Measurements from ENCODE around the gene CEP68. TPM values are rescaled to one million over a fixed set of nuclear protein-coding genes. Genes with fewer than 3 reads are reported as not detected.

The CEP68 gene
- total and polyA plus RNA-seq, 11 donors = 6.5 to 26.8 (median 16.4) TPM

DNA sequence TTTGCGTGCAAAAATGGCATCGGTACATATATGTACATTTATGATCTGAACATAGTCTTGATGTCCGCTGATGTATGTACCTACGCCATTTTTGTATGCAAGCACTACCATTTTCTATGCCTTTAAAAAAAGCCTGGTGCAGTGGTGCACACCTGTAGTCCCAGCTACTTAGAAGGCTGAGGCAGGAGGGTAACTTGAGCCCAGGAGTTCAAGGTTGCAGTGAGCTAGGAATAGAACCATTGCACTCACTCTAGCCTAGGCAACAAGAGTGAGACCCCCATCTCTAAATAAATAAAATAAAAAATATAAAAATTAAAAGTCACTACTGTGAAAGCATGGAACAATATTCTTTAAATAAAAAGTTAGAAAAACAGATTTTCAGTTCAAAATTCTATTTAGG lies 57.0 kb downstream of the CEP68 start:
- peaks cover 0 to 57% (median 16%) of the 10 kb centered on the region in 12 donors for H3K4me1 ChIP-seq

DNA sequence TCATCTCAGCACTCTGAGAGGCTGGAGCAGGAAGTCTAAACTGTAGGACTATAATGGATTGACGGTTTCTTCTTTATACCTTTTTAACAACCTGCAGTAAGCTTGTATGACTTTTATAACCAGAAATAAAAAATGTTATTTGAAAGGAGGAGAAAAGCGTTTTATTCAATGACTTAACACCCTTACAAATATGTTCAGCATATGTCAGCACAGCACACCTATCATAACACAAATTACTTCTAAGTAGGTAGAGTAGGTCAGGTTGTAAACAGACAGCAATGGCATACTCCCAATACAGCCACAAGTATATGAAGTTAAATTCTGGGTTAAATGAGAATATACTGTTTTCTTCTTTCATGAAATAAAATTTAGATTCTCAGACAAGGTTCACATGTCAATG lies 57.6 kb downstream of the CEP68 start:
- Histone ChIP-seq H3K27ac (no peak overlapping the region), H3K4me3 (no peak overlapping the region), H3K36me3 (peaks cover 0 to 20% (median 0%) of the 10 kb centered on the region in 9 donors), H3K4me1 (peaks cover 0 to 58% (median 20%) of the 10 kb centered on the region in 12 donors), H3K27me3 (no peaks in the 10 kb centered on the region), H3K9me3 (no peaks in the 10 kb centered on the region)
- ATAC-seq (no peak), DNase-seq (no peak)
- WGBS, 4 donors = 61 to 70% (median 67%) methylated on average over 2 of the region's 2 CpGs
- no peak for TF ChIP-seq POLR2A (IDR thresholded peaks at IDR 0.05)
- TF ChIP-seq, protein P1, sequence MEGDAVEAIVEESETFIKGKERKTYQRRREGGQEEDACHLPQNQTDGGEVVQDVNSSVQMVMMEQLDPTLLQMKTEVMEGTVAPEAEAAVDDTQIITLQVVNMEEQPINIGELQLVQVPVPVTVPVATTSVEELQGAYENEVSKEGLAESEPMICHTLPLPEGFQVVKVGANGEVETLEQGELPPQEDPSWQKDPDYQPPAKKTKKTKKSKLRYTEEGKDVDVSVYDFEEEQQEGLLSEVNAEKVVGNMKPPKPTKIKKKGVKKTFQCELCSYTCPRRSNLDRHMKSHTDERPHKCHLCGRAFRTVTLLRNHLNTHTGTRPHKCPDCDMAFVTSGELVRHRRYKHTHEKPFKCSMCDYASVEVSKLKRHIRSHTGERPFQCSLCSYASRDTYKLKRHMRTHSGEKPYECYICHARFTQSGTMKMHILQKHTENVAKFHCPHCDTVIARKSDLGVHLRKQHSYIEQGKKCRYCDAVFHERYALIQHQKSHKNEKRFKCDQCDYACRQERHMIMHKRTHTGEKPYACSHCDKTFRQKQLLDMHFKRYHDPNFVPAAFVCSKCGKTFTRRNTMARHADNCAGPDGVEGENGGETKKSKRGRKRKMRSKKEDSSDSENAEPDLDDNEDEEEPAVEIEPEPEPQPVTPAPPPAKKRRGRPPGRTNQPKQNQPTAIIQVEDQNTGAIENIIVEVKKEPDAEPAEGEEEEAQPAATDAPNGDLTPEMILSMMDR (IDR thresholded peaks at IDR 0.05) = no peak
- intact Hi-C loops (cut with DNase I) = no loop called here

More for the DNA sequence above, 57.0 kb downstream of the CEP68 start:
- Histone ChIP-seq H3K27me3 (no peaks in the 10 kb centered on the region), H3K4me3 (no peak overlapping the region), H3K27ac (no peak overlapping the region), H3K36me3 (peaks cover 0 to 21% (median 0%) of the 10 kb centered on the region in 9 donors), H3K9me3 (no peaks in the 10 kb centered on the region)
- DNase-seq (no peak), ATAC-seq (no peak)
- TF ChIP-seq, protein P1 (IDR thresholded peaks at IDR 0.05) = no peak
- TF ChIP-seq POLR2A (IDR thresholded peaks at IDR 0.05) = no peak
- WGBS, 4 donors = 95 to 100% (median 96%) methylated on average over 4 of the region's 4 CpGs
- intact Hi-C loops (cut with DNase I) = no loop called here

DNA sequence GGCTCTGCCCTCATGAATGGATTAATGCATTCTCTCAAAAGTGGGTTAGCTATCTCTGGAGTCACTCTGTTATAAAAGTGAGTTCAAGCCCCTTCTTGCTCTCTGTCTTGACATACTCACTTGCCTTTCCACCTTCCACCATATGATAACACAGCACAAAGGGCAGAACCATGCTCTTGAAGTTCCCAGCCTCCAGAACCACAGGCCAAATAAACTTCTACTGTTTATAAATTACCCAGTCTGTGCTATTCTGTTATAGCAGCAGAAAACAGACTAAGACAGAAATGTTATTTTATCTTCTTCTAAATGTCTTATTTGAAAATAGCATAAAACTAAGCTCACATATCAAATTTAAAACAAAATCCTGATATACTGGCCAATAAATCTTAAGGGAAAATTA lies 58.7 kb downstream of the CEP68 start:
- H3K4me1 ChIP-seq = peaks cover 0 to 69% (median 27%) of the 10 kb centered on the region in 12 donors
- ATAC-seq = no peak
- no peak overlapping the region for H3K27ac ChIP-seq
- no peaks in the 10 kb centered on the region for H3K9me3 ChIP-seq
- intact Hi-C loops (cut with DNase I) = loop anchor here in 1 of 10 donors (5.0 kb wide), 1 partner anchor 33 kb away; no protein-coding TSS in a partner anchor
- no peak overlapping the region for H3K4me3 ChIP-seq
- peaks cover 0 to 20% (median 0%) of the 10 kb centered on the region in 9 donors for H3K36me3 ChIP-seq
- no peak for TF ChIP-seq POLR2A (IDR thresholded peaks at IDR 0.05)
- TF ChIP-seq, protein P1 (IDR thresholded peaks at IDR 0.05) = no peak
- H3K27me3 ChIP-seq = no peaks in the 10 kb centered on the region
- no peak for DNase-seq

DNA sequence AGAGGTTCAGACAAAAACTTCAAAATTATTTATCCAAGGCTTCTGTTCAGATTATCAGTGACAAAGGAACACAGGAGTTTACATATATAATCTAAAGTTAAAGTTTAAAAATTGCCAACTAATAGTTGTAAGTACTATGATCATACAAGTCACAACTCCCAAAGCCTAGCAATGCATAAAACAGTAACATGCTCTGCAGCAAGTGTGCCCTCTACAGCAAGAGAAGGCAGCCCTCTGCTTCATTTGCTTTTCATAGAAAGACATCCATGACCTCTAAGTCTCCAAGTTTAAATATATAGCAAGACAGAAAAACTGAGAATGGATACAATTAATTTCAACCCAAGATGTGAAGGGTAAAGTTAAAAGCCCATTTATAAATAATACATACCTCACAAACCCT lies 60.4 kb downstream of the CEP68 start:
- no peak for TF ChIP-seq POLR2A (IDR thresholded peaks at IDR 0.05)
- TF ChIP-seq, protein P1 (IDR thresholded peaks at IDR 0.05) = no peak
- intact Hi-C loops (cut with DNase I) = loop anchor here in 1 of 10 donors (5.0 kb wide), 1 partner anchor 34 kb away; no protein-coding TSS in a partner anchor
- no peak overlapping the region for H3K27ac ChIP-seq
- no peaks in the 10 kb centered on the region for H3K27me3 ChIP-seq
- ATAC-seq (no peak), DNase-seq (no peak)
- H3K9me3 ChIP-seq = no peaks in the 10 kb centered on the region
- peaks cover 0 to 14% (median 0%) of the 10 kb centered on the region in 9 donors for H3K36me3 ChIP-seq
- H3K4me1 ChIP-seq = peaks cover 8 to 86% (median 44%) of the 10 kb centered on the region in 12 donors
- no peak overlapping the region for H3K4me3 ChIP-seq

All from heart left ventricle (tissue), 16 donors.